Thyroid gland (tissue), 4 donors: ENCODE measurements around the gene SHROOM4.

Source experiments
- CTCF ChIP-seq, 6 experiments: fragments of 200-600 bp in 3 of 6; fragments of 450-650 bp in 3 of 6; sonication (generic) in 3 of 6; IDR thresholded peaks; one replicate each; pipeline ENCODE4 v1.5.1; 2016 to 2019; ENCODE audit warnings: antibody characterized with exemption in 6 of 6, mild to moderate bottlenecking in 2 of 6, inconsistent platforms in 1 of 6, moderate library complexity in 1 of 6
- POLR2A ChIP-seq, 2 donors: fragments of 450-650 bp; IDR thresholded peaks; one replicate each; pipeline ENCODE4 v1.6.1; 2017; ENCODE audit warnings: antibody characterized with exemption in 2 of 2, mild to moderate bottlenecking in 2 of 2, moderate library complexity in 1 of 2

DNA sequence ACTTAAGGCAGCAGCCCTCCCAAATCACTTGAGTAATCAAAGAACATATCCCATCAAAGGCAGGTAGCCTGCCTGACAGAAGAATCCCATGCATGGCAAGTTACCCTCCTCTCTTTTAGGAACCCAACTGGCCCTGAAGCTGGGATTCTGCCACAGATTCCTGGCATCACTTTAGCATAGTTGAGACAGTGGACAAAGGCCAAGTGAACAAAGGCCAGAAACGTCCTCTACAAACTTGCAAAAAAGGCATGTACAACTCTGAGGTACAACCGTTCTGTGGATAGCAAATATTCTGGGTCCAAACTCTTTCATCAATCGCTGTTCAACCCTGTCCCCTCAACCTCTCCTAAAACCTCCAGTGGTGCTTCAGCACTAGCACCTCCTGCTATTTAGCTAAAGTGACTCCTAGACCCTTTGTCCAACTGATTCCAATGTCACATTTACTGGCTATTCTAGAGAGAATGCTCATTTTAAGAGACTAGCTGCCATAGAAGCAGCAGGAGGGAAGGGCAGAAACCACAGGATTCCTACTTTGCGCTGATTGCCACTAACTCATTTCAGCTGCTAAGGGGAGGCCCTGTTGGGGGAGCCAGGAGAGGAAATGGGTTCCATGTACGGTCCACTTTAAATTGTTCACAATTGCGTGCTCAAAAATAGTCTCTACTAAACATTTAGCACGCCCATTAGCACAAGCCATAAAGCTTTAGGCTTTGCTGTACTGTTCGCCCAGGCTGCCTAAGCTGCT lies 105.9 kb downstream of the SHROOM4 start:
- TF ChIP-seq POLR2A (IDR thresholded peaks at IDR 0.05) = no peak
- TF ChIP-seq CTCF (IDR thresholded peaks at IDR 0.05) = no peak
